Ovary (tissue), 3 donors: ENCODE results near the gene LENEP.

Experiments
- CTCF ChIP-seq, 3 donors: fragments of 450-650 bp in 2 of 3; fragments of 200-600 bp in 1 of 3; IDR thresholded peaks; one replicate each; pipeline versions ENCODE4 v1.5.1 to v1.8.0; 2016 to 2022; ENCODE audit warnings: antibody characterized with exemption in 3 of 3, mild to moderate bottlenecking in 1 of 3
- EP300 ChIP-seq: sonication (generic); formaldehyde crosslinking; IDR thresholded peaks from one replicate; pipeline ENCODE4 v1.6.1; 2017; ENCODE audit warnings: antibody characterized with exemption
- POLR2A ChIP-seq: fragments of 450-650 bp; IDR thresholded peaks from one replicate; pipeline ENCODE4 v1.6.1; 2017; ENCODE audit warnings: antibody characterized with exemption, mild to moderate bottlenecking, moderate library complexity
- donor health status: DM: no; HTN: no; CAD: no.

DNA sequence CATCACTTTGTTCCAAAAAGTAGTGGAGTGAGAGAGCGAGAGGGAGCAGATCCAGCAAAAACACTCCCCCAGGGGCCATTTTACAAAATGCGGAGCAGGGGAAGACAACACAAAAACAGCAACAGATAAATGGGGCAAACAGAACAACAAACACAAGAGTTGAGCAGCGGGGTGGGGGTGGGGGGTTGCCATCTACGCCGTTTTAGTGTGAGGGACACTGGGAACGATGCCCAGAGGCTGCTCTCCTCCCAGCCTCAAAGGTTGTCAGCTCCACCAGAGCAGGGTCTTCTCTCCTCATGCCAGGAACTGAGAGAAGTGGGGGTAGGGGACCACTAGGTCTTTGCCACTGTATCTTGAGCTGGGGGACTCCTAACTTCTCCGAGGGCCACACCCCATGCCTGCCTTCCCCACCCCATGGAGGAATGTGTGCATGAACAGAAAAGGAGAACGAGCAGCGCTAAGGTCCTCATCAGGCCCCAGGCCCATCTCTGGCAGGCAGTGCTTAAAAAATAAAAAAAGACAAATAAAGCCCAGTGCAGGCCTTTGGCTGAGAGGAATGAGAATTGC lies 36.2 kb upstream of the LENEP start:
- TF ChIP-seq CTCF (IDR thresholded peaks at IDR 0.05) (no peak), EP300 (no peak), POLR2A (no peak)
